Measurements from ENCODE around the gene PTPRO. TPM values are rescaled to one million over a fixed set of nuclear protein-coding genes. Genes with fewer than 3 reads are reported as not detected.

Gene PTPRO
- total RNA-seq, 1 experiment from 2014 or later, result 0.52 TPM

GRCh38 chr12:15446807-15447206 lies 124.5 kb downstream of the PTPRO start:
- no peak overlapping the region for H2BK20ac ChIP-seq (ENCODE audit: low read depth, low read length, poor library complexity, severe bottlenecking)
- Mint-ChIP-seq H3K9me3 (no peaks in the 10 kb centered on the region), H3K36me3 (ENCODE audit: insufficient read depth in 1 of 3, low read depth in 3 of 3) (no peaks in the 10 kb centered on the region), H3K4me1 (no peaks in the 10 kb centered on the region), H3K4me3 (no peak overlapping the region), H3K27me3 (ENCODE audit: low read depth) (no peaks in the 10 kb centered on the region), H3K27ac (no peak overlapping the region)
- WGBS (ENCODE audit: extremely low coverage, insufficient read length, low lambda C conversion rate), result no CpG with 5 or more reads among the region's 4 CpGs
- no peak overlapping the region for H3K4ac ChIP-seq (ENCODE audit: low read depth, low read length)
- H3K56ac ChIP-seq (ENCODE audit: insufficient read length, low read depth, low read length), result no peak overlapping the region
- H4K8ac ChIP-seq (replicated peaks; ENCODE audit: insufficient read length, low read depth, low read length), result no peak overlapping the region
- H3K79me2 ChIP-seq (ENCODE audit: insufficient read depth, low read length), result no peaks in the 10 kb centered on the region
- no peak overlapping the region for H3K18ac ChIP-seq (ENCODE audit: insufficient read length, low read depth, low read length)
- H3K14ac ChIP-seq (ENCODE audit: insufficient read depth, low read length), result no peak overlapping the region
- H3K79me1 ChIP-seq (ENCODE audit: insufficient read depth, low read depth, low read length, poor library complexity, severe bottlenecking), result no peaks in the 10 kb centered on the region
- H3K9me3 ChIP-seq (ENCODE audit: control insufficient read depth, low read depth, low read length), result no peaks in the 10 kb centered on the region
- no peak overlapping the region for H3K9ac ChIP-seq (ENCODE audit: extremely low read depth, insufficient read length, low read length)
- no peak overlapping the region for H4K91ac ChIP-seq (ENCODE audit: insufficient read length, low read depth, low read length)
- H3K27ac ChIP-seq (ENCODE audit: insufficient read length, low read depth, low read length), result no peak overlapping the region
- no peak for DNase-seq
- no peak overlapping the region for H2AK5ac ChIP-seq (ENCODE audit: insufficient read length, low read length)
- H2BK120ac ChIP-seq (ENCODE audit: low read depth, low read length, poor library complexity, severe bottlenecking), result no peak overlapping the region
- H4K20me1 ChIP-seq (ENCODE audit: control insufficient read depth, insufficient read depth, insufficient read length), result no peaks in the 10 kb centered on the region
- H3K23me2 ChIP-seq (ENCODE audit: insufficient read length, low read depth, low read length, poor library complexity, severe bottlenecking), result no peaks in the 10 kb centered on the region
- no peak overlapping the region for H2BK12ac ChIP-seq (ENCODE audit: insufficient read length, low read depth, low read length)
- H3K4me2 ChIP-seq (ENCODE audit: insufficient read depth, insufficient read length, low read length), result no peak overlapping the region
- H2BK5ac ChIP-seq (ENCODE audit: insufficient read length, low read length), result no peak overlapping the region
- no peak overlapping the region for H4K5ac ChIP-seq (ENCODE audit: insufficient read length, low read depth, low read length)
- H3T11ph ChIP-seq (ENCODE audit: low read length), result no peak overlapping the region
- H3K23ac ChIP-seq (ENCODE audit: insufficient read length, low read depth, low read length), result no peak overlapping the region
- H3K4me1 ChIP-seq (ENCODE audit: insufficient read depth, low read length), result no peaks in the 10 kb centered on the region
- no peak overlapping the region for H2BK15ac ChIP-seq (ENCODE audit: low read depth, low read length)
- no peaks in the 10 kb centered on the region for H3K27me3 ChIP-seq (ENCODE audit: insufficient read depth, low read length)
- no peak for TF ChIP-seq CTCF (conservative IDR thresholded peaks at IDR 0.05)
- no peak overlapping the region for H2AFZ ChIP-seq (ENCODE audit: low read length)

All from H9 (cell line).